ENCODE results near the gene RAC3. TPM values are rescaled to one million over a fixed set of nuclear protein-coding genes. Genes with fewer than 3 reads are reported as not detected.

Gene RAC3
- total RNA-seq, 4 donors from 2014 or later: 2.6 to 11.1 (median 5.0) TPM

GRCh38 chr17:82011617-82012187 is 19.8 kb upstream of the RAC3 start:
- TF ChIP-seq POLR2A (IDR thresholded peaks at IDR 0.05) (no peak), EP300 (IDR thresholded peaks at IDR 0.05; ENCODE audit: low read depth) (no peak), POLR2AphosphoS5 (IDR thresholded peaks at IDR 0.05) (no peak)
- TF ChIP-seq, protein P1, sequence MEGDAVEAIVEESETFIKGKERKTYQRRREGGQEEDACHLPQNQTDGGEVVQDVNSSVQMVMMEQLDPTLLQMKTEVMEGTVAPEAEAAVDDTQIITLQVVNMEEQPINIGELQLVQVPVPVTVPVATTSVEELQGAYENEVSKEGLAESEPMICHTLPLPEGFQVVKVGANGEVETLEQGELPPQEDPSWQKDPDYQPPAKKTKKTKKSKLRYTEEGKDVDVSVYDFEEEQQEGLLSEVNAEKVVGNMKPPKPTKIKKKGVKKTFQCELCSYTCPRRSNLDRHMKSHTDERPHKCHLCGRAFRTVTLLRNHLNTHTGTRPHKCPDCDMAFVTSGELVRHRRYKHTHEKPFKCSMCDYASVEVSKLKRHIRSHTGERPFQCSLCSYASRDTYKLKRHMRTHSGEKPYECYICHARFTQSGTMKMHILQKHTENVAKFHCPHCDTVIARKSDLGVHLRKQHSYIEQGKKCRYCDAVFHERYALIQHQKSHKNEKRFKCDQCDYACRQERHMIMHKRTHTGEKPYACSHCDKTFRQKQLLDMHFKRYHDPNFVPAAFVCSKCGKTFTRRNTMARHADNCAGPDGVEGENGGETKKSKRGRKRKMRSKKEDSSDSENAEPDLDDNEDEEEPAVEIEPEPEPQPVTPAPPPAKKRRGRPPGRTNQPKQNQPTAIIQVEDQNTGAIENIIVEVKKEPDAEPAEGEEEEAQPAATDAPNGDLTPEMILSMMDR (IDR thresholded peaks at IDR 0.05): no peak
- intact Hi-C loops (cut with DNase I; ENCODE audit: low total_unique reads): no loop called here
- Histone ChIP-seq H3K27ac (peak overlapping the region in 1 of 4 donors; percentile 81), H3K36me3 (no peaks in the 10 kb centered on the region), H3K9me3 (no peaks in the 10 kb centered on the region), H3K4me3 (no peak overlapping the region), H3K27me3 (no peaks in the 10 kb centered on the region), H3K4me1 (no peaks in the 10 kb centered on the region)
- 93% methylated on average over 16 of the region's 19 CpGs; no CpG with 5 or more reads in 1 of the 2 donors for WGBS, 2 donors (ENCODE audit: low coverage in 1 of 2)
- no peak for DNase-seq
- in situ Hi-C loops (cut with MboI; ENCODE audit: low pct_ligation_motif_present in 1 of 4, low pct_unique_long_range_greater_than_20kb in 1 of 4, low sequenced_read_pairs in 3 of 4): no loop called here

- DNase-seq: no peak
- H3K4me1 ChIP-seq: no peaks in the 10 kb centered on the region
- H3K27me3 ChIP-seq: no peaks in the 10 kb centered on the region
- H3K36me3 ChIP-seq: no peaks in the 10 kb centered on the region
- 76% methylated on average over 14 of the region's 20 CpGs; no CpG with 5 or more reads in 1 of the 2 donors for WGBS, 2 donors (ENCODE audit: low coverage in 1 of 2)
- no peaks in the 10 kb centered on the region for H3K9me3 ChIP-seq
- in situ Hi-C loops (cut with MboI; ENCODE audit: low pct_ligation_motif_present in 1 of 4, low pct_unique_long_range_greater_than_20kb in 1 of 4, low sequenced_read_pairs in 3 of 4): no loop called here
- TF ChIP-seq POLR2AphosphoS5 (IDR thresholded peaks at IDR 0.05): no peak
- TF ChIP-seq, protein P1 (IDR thresholded peaks at IDR 0.05): no peak
- no peak for TF ChIP-seq POLR2A (IDR thresholded peaks at IDR 0.05)
- no peak for TF ChIP-seq EP300 (IDR thresholded peaks at IDR 0.05; ENCODE audit: low read depth)
- H3K4me3 ChIP-seq: no peak overlapping the region
- peak overlapping the region; percentile 60 to 81 (median 66) for H3K27ac ChIP-seq
- intact Hi-C loops (cut with DNase I; ENCODE audit: low total_unique reads): no loop called here
Measured at GRCh38 chr17:82012261-82012639, 19.2 kb upstream of the RAC3 start.

DNA sequence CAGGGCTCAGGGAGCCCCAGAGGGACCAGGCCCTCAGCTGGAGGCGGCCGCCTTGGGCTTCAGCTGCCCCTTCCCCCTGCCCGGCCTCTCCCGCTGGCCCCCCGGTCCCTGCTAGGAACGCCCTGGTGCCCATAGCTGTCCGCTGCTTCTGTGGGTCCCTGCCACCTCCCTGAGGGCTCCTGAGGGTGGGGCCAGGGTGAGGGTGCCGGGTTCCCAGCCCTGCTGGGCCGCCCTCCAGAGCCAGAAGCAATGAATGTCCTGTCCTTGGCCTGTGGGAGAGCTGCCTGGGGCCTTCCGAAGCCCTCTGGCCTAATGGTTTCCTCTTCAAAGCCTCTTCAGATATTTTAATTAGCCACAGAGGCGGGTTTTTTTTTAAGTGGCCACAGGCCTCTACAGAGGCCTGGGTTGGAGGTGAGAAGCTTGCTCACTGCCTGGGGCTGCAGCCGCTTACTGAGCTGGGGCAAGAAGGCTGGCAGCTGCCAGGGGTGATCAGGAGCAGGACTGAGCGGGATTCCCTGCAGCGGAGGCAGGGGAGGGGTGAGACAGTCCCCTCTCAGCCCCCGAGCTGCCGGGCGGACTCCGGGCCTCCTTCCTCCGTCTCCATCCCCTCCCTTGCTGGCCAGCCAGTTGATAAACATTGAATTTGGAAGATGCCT is 18.7 kb upstream of the RAC3 start:
- no peak overlapping the region for H3K4me3 ChIP-seq
- in situ Hi-C loops (cut with MboI; ENCODE audit: low pct_ligation_motif_present in 1 of 4, low pct_unique_long_range_greater_than_20kb in 1 of 4, low sequenced_read_pairs in 3 of 4) (no loop called here), intact Hi-C loops (cut with DNase I; ENCODE audit: low total_unique reads) (no loop called here)
- 80 to 84% methylated on average over 2 to 10 of the region's 19 CpGs for WGBS, 2 donors (ENCODE audit: low coverage in 1 of 2)
- H3K9me3 ChIP-seq: no peaks in the 10 kb centered on the region
- no peak for TF ChIP-seq EP300 (IDR thresholded peaks at IDR 0.05; ENCODE audit: low read depth)
- no peak for TF ChIP-seq POLR2AphosphoS5 (IDR thresholded peaks at IDR 0.05)
- TF ChIP-seq, protein P1 (IDR thresholded peaks at IDR 0.05): no peak
- TF ChIP-seq POLR2A (IDR thresholded peaks at IDR 0.05): no peak
- no peaks in the 10 kb centered on the region for H3K36me3 ChIP-seq
- DNase-seq: no peak
- peak overlapping the region; percentile 60 to 81 (median 66) for H3K27ac ChIP-seq
- H3K4me1 ChIP-seq: no peaks in the 10 kb centered on the region
- H3K27me3 ChIP-seq: no peaks in the 10 kb centered on the region

GRCh38 chr17:82013341-82013740 is 18.1 kb upstream of the RAC3 start:
- H3K4me1 ChIP-seq: no peaks in the 10 kb centered on the region
- H3K4me3 ChIP-seq: no peak overlapping the region
- WGBS, 2 donors (ENCODE audit: low coverage in 1 of 2): 75% methylated on average over 22 of the region's 22 CpGs; no CpG with 5 or more reads in 1 of the 2 donors
- in situ Hi-C loops (cut with MboI; ENCODE audit: low pct_ligation_motif_present in 1 of 4, low pct_unique_long_range_greater_than_20kb in 1 of 4, low sequenced_read_pairs in 3 of 4): no loop called here
- no peaks in the 10 kb centered on the region for H3K36me3 ChIP-seq
- no peaks in the 10 kb centered on the region for H3K27me3 ChIP-seq
- no peaks in the 10 kb centered on the region for H3K9me3 ChIP-seq
- TF ChIP-seq POLR2AphosphoS5 (IDR thresholded peaks at IDR 0.05) (no peak), EP300 (IDR thresholded peaks at IDR 0.05; ENCODE audit: low read depth) (no peak), POLR2A (IDR thresholded peaks at IDR 0.05) (no peak)
- TF ChIP-seq, protein P1 (IDR thresholded peaks at IDR 0.05): no peak
- intact Hi-C loops (cut with DNase I; ENCODE audit: low total_unique reads): no loop called here
- DNase-seq: no peak
- peak overlapping the region; percentile 60 to 81 (median 66) for H3K27ac ChIP-seq

All from transverse colon (tissue), 4 donors.